Lung (tissue), 12 donors: ENCODE measurements around the gene COX10. TPM values are rescaled to one million over a fixed set of nuclear protein-coding genes. Genes with fewer than 3 reads are reported as not detected.
"Not testable (repeated sequence)": the region's sequence is repeated elsewhere in the genome, so short reads cannot be mapped to it uniquely, and the experiment has no call there.

ENCODE experiments used
- ATAC-seq: fragments of 200-7000 bp; cut with Tn5 transposase; one replicate; pipeline ENCODE4 v1.9.1; 2020; ENCODE audit warnings: moderate number of reproducible peaks; ENCODE audit not compliant: insufficient read depth, low FRiP score
- DNase-seq, 3 donors: peaks; one replicate each; pipeline ENCODE4 v3.0.0-alpha.2; 2013 to 2017
- H3K27ac ChIP-seq, 2 donors: one replicate each; pipeline ENCODE4 v1.5.1; 2013; ENCODE audit warnings: mild to moderate bottlenecking in 2 of 2, moderate library complexity in 2 of 2, control low read depth in 1 of 2, inconsistent platforms in 1 of 2, low read depth in 1 of 2, low read length in 1 of 2
- H3K27me3 ChIP-seq, 3 donors: one replicate each; pipeline ENCODE4 v1.5.1; 2013; ENCODE audit warnings: low read length in 2 of 3; ENCODE audit not compliant: control insufficient read depth in 3 of 3, insufficient read depth in 3 of 3
- H3K36me3 ChIP-seq, 4 donors: one replicate each; pipeline ENCODE4 v1.5.1; 2013; ENCODE audit warnings: low read length in 4 of 4, mild to moderate bottlenecking in 1 of 4, moderate library complexity in 1 of 4; ENCODE audit not compliant: control insufficient read depth in 4 of 4, insufficient read depth in 4 of 4
- H3K4me1 ChIP-seq, 5 donors: one replicate each; pipeline ENCODE4 v1.5.1; 2013; ENCODE audit warnings: low read length in 5 of 5, mild to moderate bottlenecking in 2 of 5, moderate library complexity in 1 of 5; ENCODE audit not compliant: control insufficient read depth in 5 of 5, insufficient read depth in 5 of 5
- H3K4me3 ChIP-seq: one replicate; pipeline ENCODE4 v1.5.1; 2013; ENCODE audit warnings: mild to moderate bottlenecking, control low read depth, moderate library complexity
- H3K9ac ChIP-seq, 2 donors: one replicate each; pipeline ENCODE4 v1.5.1; 2013; ENCODE audit warnings: low read length in 2 of 2, control low read depth in 1 of 2; ENCODE audit not compliant: insufficient read depth in 1 of 2
- H3K9me3 ChIP-seq, 4 donors: one replicate each; pipeline ENCODE4 v1.5.1; 2013; ENCODE audit warnings: low read length in 3 of 4, mild to moderate bottlenecking in 1 of 4, moderate library complexity in 1 of 4; ENCODE audit not compliant: control insufficient read depth in 4 of 4, insufficient read depth in 3 of 4
- CTCF ChIP-seq: IDR thresholded peaks from 2 replicates; pipeline ENCODE4 v1.5.1; 2012; ENCODE audit warnings: mild to moderate bottlenecking; ENCODE audit errors: control extremely low read depth, extremely low read depth
- WGBS, 2 donors: extraction: QIAGEN DNeasy Blood & Tissue Kit; methylation state at CpG; one replicate each; pipeline ENCODE4 v1.1.7; 2013; 5-methylcytosine and 5-hydroxymethylcytosine counted together
- polyA plus RNA-seq, 2 donors: library from polyadenylated mRNA; stranded (reverse); fragments of 200-250 nt; gene quantifications; one replicate each; pipeline ENCODE4 v1.2.1, GENCODE V29; 2013
- total RNA-seq, 2 donors: library from RNA; depleted of rRNA in 1 of 2; stranded (reverse); fragments of >200 nt in 1 of 2; gene quantifications; one replicate each; pipeline ENCODE4 v1.2.1, GENCODE V29; 2014 to 2021
- donor health status: control.
- donor health status: control.
- donor health status: Bipolar disorder and iron deficiency.
- donor health status: healthy.
- donor health status: DM: yes; HTN: yes; CAD: no.

The COX10 gene
- total and polyA plus RNA-seq, 4 donors: 6.4 to 17.9 (median 12.4) TPM

DNA sequence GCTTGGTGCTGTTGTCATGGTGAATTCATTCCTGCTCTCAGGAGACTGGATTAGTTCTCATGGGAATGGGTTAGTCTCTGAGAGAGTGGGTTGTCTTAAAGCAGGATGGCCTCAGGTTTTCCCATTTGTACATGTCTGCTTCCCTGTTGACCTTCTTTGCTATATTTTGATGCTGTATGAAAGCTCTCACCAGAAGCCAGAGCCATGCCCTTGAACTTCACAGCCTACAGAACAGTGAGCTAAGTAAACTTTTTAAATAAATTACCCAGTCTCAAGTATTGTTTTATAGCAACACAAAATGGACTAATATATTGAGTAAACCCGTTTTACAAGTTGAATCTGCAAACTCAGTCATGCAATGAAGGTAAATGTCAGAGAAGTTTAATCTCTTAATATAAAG lies 100.6 kb downstream of the COX10 start:
- ATAC-seq (no peak), DNase-seq (no peak)
- no peaks in the 10 kb centered on the region for H3K27me3 ChIP-seq
- H3K36me3 ChIP-seq: no peaks in the 10 kb centered on the region
- 96 to 98% methylated on average over 1 of the region's 1 CpG for WGBS, 2 donors
- no peak overlapping the region for H3K9ac ChIP-seq
- no peak overlapping the region for H3K4me3 ChIP-seq
- no peak for TF ChIP-seq CTCF
- H3K27ac ChIP-seq: no peak overlapping the region
- H3K4me1 ChIP-seq: no peaks in the 10 kb centered on the region
- peaks cover 0 to 5% (median 2%) of the 10 kb centered on the region in 4 donors for H3K9me3 ChIP-seq

DNA sequence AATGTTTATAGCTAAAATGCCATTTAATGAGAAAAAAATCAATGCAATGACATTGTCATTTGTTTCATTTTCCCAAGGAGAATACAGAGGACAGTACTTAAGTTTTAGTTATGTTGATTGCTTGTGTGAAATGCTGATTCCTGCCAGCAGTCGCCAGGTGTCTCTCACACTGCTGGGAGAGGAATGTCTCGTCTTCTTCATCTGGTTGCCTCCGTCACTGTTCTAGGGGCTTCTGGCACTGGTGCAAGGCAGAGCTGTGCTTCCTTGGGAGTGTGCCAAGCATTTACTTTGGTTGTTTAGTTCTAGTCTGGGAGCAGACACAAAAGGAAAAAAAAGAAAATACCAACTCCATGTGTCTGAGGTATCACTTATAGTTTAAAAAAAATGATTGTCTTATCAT lies 107.7 kb downstream of the COX10 start:
- peak; percentile 63 to 72 (median 71) for DNase-seq
- H3K9me3 ChIP-seq, H3K27ac ChIP-seq, H3K27me3 ChIP-seq, H3K4me1 ChIP-seq, H3K4me3 ChIP-seq, H3K9ac ChIP-seq, ATAC-seq, H3K36me3 ChIP-seq: not testable (repeated sequence)
- WGBS, 2 donors: 66 to 68% methylated on average over 3 of the region's 3 CpGs

- H3K9me3 ChIP-seq, H3K36me3 ChIP-seq, H3K27me3 ChIP-seq, ATAC-seq, H3K27ac ChIP-seq, H3K9ac ChIP-seq, DNase-seq, H3K4me3 ChIP-seq, H3K4me1 ChIP-seq: not testable (repeated sequence)
- 100% methylated on average over 1 of the region's 4 CpGs; no CpG with 5 or more reads in 1 of the 2 donors for WGBS, 2 donors
These were observed 108.5 kb downstream of the COX10 start for GRCh38 chr17:14177801-14178200.

GRCh38 chr17:14179951-14180350 lies 110.6 kb downstream of the COX10 start:
- ATAC-seq, H3K9me3 ChIP-seq, H3K27ac ChIP-seq, H3K9ac ChIP-seq, H3K4me3 ChIP-seq, H3K4me1 ChIP-seq, H3K36me3 ChIP-seq, H3K27me3 ChIP-seq, DNase-seq: not testable (repeated sequence)
- no CpG with 5 or more reads among the region's 1 CpG for WGBS, 2 donors

DNA sequence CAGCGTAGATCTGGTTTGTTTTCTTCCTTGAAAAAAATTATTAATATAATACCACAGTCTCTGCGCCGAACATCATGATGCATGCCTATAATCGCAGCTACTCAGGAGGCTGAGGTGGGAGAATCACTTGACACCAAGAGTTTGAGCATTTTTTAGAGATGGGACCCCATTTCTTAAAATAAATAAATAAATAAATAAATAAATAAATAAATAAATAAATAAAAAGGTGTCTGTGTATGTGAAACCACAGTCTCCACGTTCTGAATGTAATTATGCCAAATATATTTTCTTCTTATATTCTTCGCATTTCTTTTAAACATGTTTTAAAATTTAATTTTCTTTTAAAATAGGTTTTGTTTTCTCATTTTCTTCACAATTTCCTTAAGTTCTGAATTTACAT lies 112.8 kb downstream of the COX10 start:
- not testable (repeated sequence) for H3K4me1 ChIP-seq, H3K9ac ChIP-seq, H3K4me3 ChIP-seq, DNase-seq, H3K9me3 ChIP-seq, H3K27me3 ChIP-seq, H3K36me3 ChIP-seq, ATAC-seq, H3K27ac ChIP-seq
- WGBS, 2 donors: 96 to 98% methylated on average over 6 of the region's 6 CpGs

- not testable (repeated sequence) for H3K27ac ChIP-seq, H3K9ac ChIP-seq, H3K27me3 ChIP-seq, H3K4me3 ChIP-seq, H3K4me1 ChIP-seq, H3K36me3 ChIP-seq, DNase-seq, H3K9me3 ChIP-seq, ATAC-seq
- 97 to 100% methylated on average over 2 to 5 of the region's 5 CpGs for WGBS, 2 donors
These were observed 115.2 kb downstream of the COX10 start for GRCh38 chr17:14184536-14184935.

- H3K9ac ChIP-seq, H3K4me1 ChIP-seq, H3K27me3 ChIP-seq, H3K9me3 ChIP-seq, ATAC-seq, H3K4me3 ChIP-seq, H3K27ac ChIP-seq, H3K36me3 ChIP-seq, DNase-seq: not testable (repeated sequence)
- 96 to 100% methylated on average over 2 of the region's 4 CpGs for WGBS, 2 donors
These were observed 117.1 kb downstream of the COX10 start for GRCh38 chr17:14186443-14186842.

- 67 to 75% methylated on average over 1 of the region's 1 CpG for WGBS, 2 donors
- not testable (repeated sequence) for H3K9ac ChIP-seq, H3K4me3 ChIP-seq, H3K36me3 ChIP-seq, H3K4me1 ChIP-seq, H3K27ac ChIP-seq, DNase-seq, ATAC-seq, H3K27me3 ChIP-seq, H3K9me3 ChIP-seq
These were observed 121.5 kb downstream of the COX10 start for GRCh38 chr17:14190774-14191173.
